ENCODE results near the gene BTBD9.
A peak's percentile ranks its signal among the peaks of the same experiment; 100 is the strongest.

The BTBD9 gene

GRCh38 chr6:38239719-38240451, 399.8 kb downstream of the BTBD9 start:
- TF ChIP-seq CSDC2 (CRISPR knock-in tag; IDR thresholded peaks at IDR 0.05): no peak
- no peak for TF ChIP-seq POU6F1 (CRISPR knock-in tag; IDR thresholded peaks at IDR 0.05; ENCODE audit: borderline replicate concordance, low read depth)
- TF ChIP-seq ESRRG (CRISPR knock-in tag; IDR thresholded peaks at IDR 0.05): no peak
- no peak for TF ChIP-seq ZNF70 (CRISPR knock-in tag; IDR thresholded peaks at IDR 0.05)
- no peak for TF ChIP-seq SNAI2 (CRISPR knock-in tag; IDR thresholded peaks at IDR 0.05)
- no peak for TF ChIP-seq CSRNP3 (CRISPR knock-in tag; IDR thresholded peaks at IDR 0.05)
- no peak for TF ChIP-seq RARB (CRISPR knock-in tag; IDR thresholded peaks at IDR 0.05)
- no peak for TF ChIP-seq BACH2 (CRISPR knock-in tag; IDR thresholded peaks at IDR 0.05; ENCODE audit: borderline replicate concordance)
- ATAC-seq: peak; percentile 76

GRCh38 chr6:38236631-38237030, 403.1 kb downstream of the BTBD9 start:
- TF ChIP-seq CSDC2 (CRISPR knock-in tag; IDR thresholded peaks at IDR 0.05): no peak
- TF ChIP-seq CSRNP3 (CRISPR knock-in tag; IDR thresholded peaks at IDR 0.05): no peak
- TF ChIP-seq OSR1 (CRISPR knock-in tag; IDR thresholded peaks at IDR 0.05): no peak
- TF ChIP-seq ZNF70 (CRISPR knock-in tag; IDR thresholded peaks at IDR 0.05): no peak
- TF ChIP-seq ZC3H10 (CRISPR knock-in tag; IDR thresholded peaks at IDR 0.05): no peak
- no peak for TF ChIP-seq POU6F1 (CRISPR knock-in tag; IDR thresholded peaks at IDR 0.05; ENCODE audit: borderline replicate concordance, low read depth)
- no peak for TF ChIP-seq ZFP30 (CRISPR knock-in tag; IDR thresholded peaks at IDR 0.05)
- TF ChIP-seq PPARA (CRISPR knock-in tag; IDR thresholded peaks at IDR 0.05; ENCODE audit: borderline replicate concordance): no peak
- TF ChIP-seq ARNTL (CRISPR knock-in tag; IDR thresholded peaks at IDR 0.05; ENCODE audit: borderline replicate concordance, low read depth): no peak
- TF ChIP-seq ZNF565 (CRISPR knock-in tag; conservative IDR thresholded peaks at IDR 0.05; ENCODE audit: low read depth): no peak
- no peak for TF ChIP-seq TCF4 (CRISPR knock-in tag; IDR thresholded peaks at IDR 0.05; ENCODE audit: borderline replicate concordance)
- no peak for TF ChIP-seq ISL1 (CRISPR knock-in tag; IDR thresholded peaks at IDR 0.05)
- TF ChIP-seq CREB5 (CRISPR knock-in tag; IDR thresholded peaks at IDR 0.05; ENCODE audit: low read depth): no peak
- TF ChIP-seq ESRRG (CRISPR knock-in tag; IDR thresholded peaks at IDR 0.05): no peak
- no peak for TF ChIP-seq SNAI2 (CRISPR knock-in tag; IDR thresholded peaks at IDR 0.05)
- TF ChIP-seq TSHZ2 (CRISPR knock-in tag; IDR thresholded peaks at IDR 0.05): no peak
- no peak for TF ChIP-seq ZNF8 (CRISPR knock-in tag; IDR thresholded peaks at IDR 0.05)
- no peak for ATAC-seq
